Mesenchymal stem cell (in vitro differentiated cells and primary cell): Measurements from ENCODE around the gene CHD3.

Experiments used
- DNase-seq: peaks from one replicate; pipeline ENCODE4 v3.0.0-alpha.2; 2013
- H2AFZ ChIP-seq: one replicate; pipeline ENCODE4 v1.6.1; 2013; ENCODE audit warnings: low read depth, mild to moderate bottlenecking, control low read depth, inconsistent platforms, low read length, moderate library complexity
- H2AK5ac ChIP-seq: 2 replicates; pipeline ENCODE4 v1.6.1; 2013; ENCODE audit warnings: low read length, moderate library complexity, mild to moderate bottlenecking, inconsistent platforms; ENCODE audit not compliant: severe bottlenecking
- H2BK120ac ChIP-seq: one replicate; pipeline ENCODE4 v1.6.1; 2013; ENCODE audit warnings: low read depth, mild to moderate bottlenecking, inconsistent platforms, low read length, moderate library complexity
- H2BK12ac ChIP-seq, 2 experiments: one replicate each; pipeline ENCODE4 v1.6.1; 2013; ENCODE audit warnings: inconsistent platforms in 2 of 2, low read length in 2 of 2, mild to moderate bottlenecking in 2 of 2, moderate library complexity in 2 of 2, control low read depth in 1 of 2
- H2BK15ac ChIP-seq: one replicate; pipeline ENCODE4 v1.6.1; 2013; ENCODE audit warnings: mild to moderate bottlenecking, low read depth, inconsistent platforms; ENCODE audit not compliant: poor library complexity, severe bottlenecking
- H2BK5ac ChIP-seq: 2 replicates; pipeline ENCODE4 v1.6.1; 2013; ENCODE audit warnings: low read depth, mild to moderate bottlenecking, low read length, control low read depth, inconsistent platforms; ENCODE audit not compliant: poor library complexity, severe bottlenecking
- H3K14ac ChIP-seq, 2 experiments: one replicate each; pipeline ENCODE4 v1.6.1; 2013; ENCODE audit warnings: inconsistent platforms in 2 of 2, low read length in 2 of 2, control low read depth in 1 of 2, mild to moderate bottlenecking in 1 of 2, moderate library complexity in 1 of 2
- H3K18ac ChIP-seq, 2 experiments: one replicate each; pipeline ENCODE4 v1.6.1; 2013; ENCODE audit warnings: inconsistent platforms in 2 of 2, low read length in 2 of 2, control low read depth in 1 of 2, low read depth in 1 of 2, mild to moderate bottlenecking in 1 of 2
- H3K23ac ChIP-seq, 2 experiments: one replicate each; pipeline ENCODE4 v1.6.1; 2013; ENCODE audit warnings: inconsistent platforms in 2 of 2, low read length in 2 of 2, mild to moderate bottlenecking in 2 of 2, moderate library complexity in 2 of 2, control low read depth in 1 of 2
- H3K27ac ChIP-seq: 2 replicates; pipeline ENCODE4 v1.5.1; 2013; ENCODE audit warnings: mild to moderate bottlenecking, moderate library complexity, low read length, control low read depth, inconsistent platforms; ENCODE audit not compliant: poor library complexity, severe bottlenecking
- H3K27me3 ChIP-seq, 2 experiments: 2 replicates each; pipeline versions ENCODE4 v1.6.1 to v1.7.0; 2013; ENCODE audit warnings: low read length in 2 of 2, mild to moderate bottlenecking in 2 of 2, moderate library complexity in 2 of 2, control low read depth in 1 of 2, inconsistent platforms in 1 of 2; ENCODE audit not compliant: control insufficient read depth in 1 of 2, insufficient read depth in 1 of 2
- H3K36me3 ChIP-seq, 2 experiments: 2 replicates each; pipeline versions ENCODE4 v1.6.1 to v1.7.0; 2013; ENCODE audit warnings: low read length in 2 of 2, control low read depth in 1 of 2, inconsistent platforms in 1 of 2, low read depth in 1 of 2, mild to moderate bottlenecking in 1 of 2; ENCODE audit not compliant: insufficient read depth in 2 of 2, control insufficient read depth in 1 of 2
- H3K4ac ChIP-seq, 2 experiments: one replicate each; pipeline ENCODE4 v1.6.1; 2013; ENCODE audit warnings: inconsistent platforms in 2 of 2, low read length in 2 of 2, mild to moderate bottlenecking in 2 of 2, moderate library complexity in 2 of 2, control low read depth in 1 of 2, low read depth in 1 of 2
- H3K4me1 ChIP-seq: 2 replicates; pipeline ENCODE4 v1.6.1; 2013; ENCODE audit warnings: low read depth, low read length, control low read depth; ENCODE audit not compliant: control insufficient read depth, insufficient read depth
- H3K4me2 ChIP-seq: 2 replicates; pipeline ENCODE4 v1.6.1; 2013; ENCODE audit warnings: low read length, mild to moderate bottlenecking, inconsistent platforms; ENCODE audit not compliant: poor library complexity, severe bottlenecking
- H3K4me3 ChIP-seq, 2 experiments: 2 replicates each; pipeline versions ENCODE4 v1.5.1 to v1.7.0; 2013; ENCODE audit warnings: low read length in 2 of 2, mild to moderate bottlenecking in 2 of 2, control low read depth in 1 of 2, low read depth in 1 of 2; ENCODE audit not compliant: insufficient read depth in 1 of 2
- H3K79me1 ChIP-seq: replicated peaks from 2 replicates; pipeline ENCODE4 v1.6.1; 2013; ENCODE audit warnings: mild to moderate bottlenecking, control low read depth, low read length, inconsistent platforms; ENCODE audit not compliant: poor library complexity, severe bottlenecking
- H3K9ac ChIP-seq: 2 replicates; pipeline ENCODE4 v1.7.0; 2013; ENCODE audit warnings: mild to moderate bottlenecking, low read length, moderate library complexity
- H3K9me3 ChIP-seq: 2 replicates; pipeline ENCODE4 v1.7.0; 2013; ENCODE audit warnings: mild to moderate bottlenecking, low read length; ENCODE audit not compliant: control insufficient read depth
- H4K8ac ChIP-seq: one replicate; pipeline ENCODE4 v1.6.1; 2013; ENCODE audit warnings: inconsistent platforms, mild to moderate bottlenecking, low read length, moderate library complexity
- H4K91ac ChIP-seq: one replicate; pipeline ENCODE4 v1.6.1; 2013; ENCODE audit warnings: mild to moderate bottlenecking, low read length, inconsistent platforms
- WGBS: methylation state at CpG from one replicate; pipeline ENCODE4 v1.1.7; 2013; ENCODE audit warnings: mixed read lengths; 5-methylcytosine and 5-hydroxymethylcytosine counted together

Gene CHD3

GRCh38 chr17:7940034-7940433 lies 51.4 kb downstream of the CHD3 start:
- H3K14ac ChIP-seq: no peak overlapping the region
- no peak overlapping the region for H3K23ac ChIP-seq
- DNase-seq: no peak
- H2BK120ac ChIP-seq: no peak overlapping the region
- 95% methylated on average over 4 of the region's 4 CpGs for WGBS
- H3K18ac ChIP-seq: no peak overlapping the region
- H2AK5ac ChIP-seq: no peak overlapping the region
- H4K8ac ChIP-seq: no peak overlapping the region
- H4K91ac ChIP-seq: no peak overlapping the region
- no peaks in the 10 kb centered on the region for H3K27me3 ChIP-seq
- no peak overlapping the region for H3K27ac ChIP-seq
- no peak overlapping the region for H2AFZ ChIP-seq
- H3K36me3 ChIP-seq: peaks cover 45 to 83% of the 10 kb centered on the region in 2 experiments
- no peak overlapping the region for H2BK12ac ChIP-seq
- H3K9me3 ChIP-seq: no peaks in the 10 kb centered on the region
- H3K79me1 ChIP-seq: peaks cover 19% of the 10 kb centered on the region
- no peak overlapping the region for H2BK15ac ChIP-seq
- H3K4ac ChIP-seq: no peak overlapping the region
- no peak overlapping the region for H3K9ac ChIP-seq
- H3K4me1 ChIP-seq: no peaks in the 10 kb centered on the region
- H3K4me2 ChIP-seq: no peak overlapping the region
- no peak overlapping the region for H3K4me3 ChIP-seq
- no peak overlapping the region for H2BK5ac ChIP-seq

GRCh38 chr17:7940743-7941142 lies 52.2 kb downstream of the CHD3 start:
- Histone ChIP-seq H3K27me3 (no peaks in the 10 kb centered on the region), H2BK120ac (no peak overlapping the region), H2BK12ac (no peak overlapping the region), H2AK5ac (no peak overlapping the region), H3K27ac (no peak overlapping the region), H3K4me2 (no peak overlapping the region), H4K8ac (no peak overlapping the region), H2BK15ac (no peak overlapping the region), H3K36me3 (peaks cover 48 to 84% of the 10 kb centered on the region in 2 experiments), H3K18ac (no peak overlapping the region), H2BK5ac (no peak overlapping the region), H3K4me3 (no peak overlapping the region), H3K9me3 (no peaks in the 10 kb centered on the region), H2AFZ (no peak overlapping the region), H3K23ac (no peak overlapping the region), H3K14ac (no peak overlapping the region), H3K9ac (no peak overlapping the region), H3K79me1 (peaks cover 18% of the 10 kb centered on the region), H4K91ac (no peak overlapping the region), H3K4ac (no peak overlapping the region), H3K4me1 (no peaks in the 10 kb centered on the region)
- DNase-seq: no peak
- 96% methylated on average over 6 of the region's 6 CpGs for WGBS

DNA sequence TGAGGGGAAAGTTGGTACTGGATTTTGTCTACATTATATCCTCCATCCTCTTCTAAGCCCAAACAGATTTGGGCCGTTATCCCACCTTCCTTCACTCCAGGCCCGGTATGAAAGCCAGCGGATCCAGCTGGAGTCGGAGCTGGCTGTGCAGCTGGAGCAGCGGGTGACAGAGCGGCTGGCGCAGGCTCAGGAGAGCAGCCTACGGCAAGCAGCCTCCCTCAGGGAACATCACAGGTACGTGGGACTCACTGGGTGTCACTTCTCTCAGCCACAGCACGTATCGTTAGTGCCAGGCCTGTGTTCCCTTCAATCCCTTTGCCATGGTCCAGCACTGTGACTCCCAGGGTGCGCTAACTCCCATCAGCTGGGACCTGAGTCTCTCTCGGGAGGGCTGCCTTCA lies 54.7 kb downstream of the CHD3 start:
- no peaks in the 10 kb centered on the region for H3K4me1 ChIP-seq
- H2AFZ ChIP-seq: no peak overlapping the region
- no peak overlapping the region for H3K23ac ChIP-seq
- no peak overlapping the region for H3K4me3 ChIP-seq
- no peak overlapping the region for H3K9ac ChIP-seq
- H2BK120ac ChIP-seq: no peak overlapping the region
- no peak overlapping the region for H2BK5ac ChIP-seq
- H3K9me3 ChIP-seq: no peaks in the 10 kb centered on the region
- peaks cover 11% of the 10 kb centered on the region for H3K79me1 ChIP-seq
- DNase-seq: no peak
- H3K36me3 ChIP-seq: peaks cover 60 to 86% of the 10 kb centered on the region in 2 experiments
- no peak overlapping the region for H4K8ac ChIP-seq
- no peak overlapping the region for H3K4ac ChIP-seq
- no peak overlapping the region for H4K91ac ChIP-seq
- H3K27ac ChIP-seq: no peak overlapping the region
- H2BK12ac ChIP-seq: no peak overlapping the region
- H3K4me2 ChIP-seq: no peak overlapping the region
- no peak overlapping the region for H2BK15ac ChIP-seq
- over 99% methylated on average over 13 of the region's 13 CpGs for WGBS
- H3K14ac ChIP-seq: no peak overlapping the region
- no peak overlapping the region for H3K18ac ChIP-seq
- no peak overlapping the region for H2AK5ac ChIP-seq
- no peaks in the 10 kb centered on the region for H3K27me3 ChIP-seq

DNA sequence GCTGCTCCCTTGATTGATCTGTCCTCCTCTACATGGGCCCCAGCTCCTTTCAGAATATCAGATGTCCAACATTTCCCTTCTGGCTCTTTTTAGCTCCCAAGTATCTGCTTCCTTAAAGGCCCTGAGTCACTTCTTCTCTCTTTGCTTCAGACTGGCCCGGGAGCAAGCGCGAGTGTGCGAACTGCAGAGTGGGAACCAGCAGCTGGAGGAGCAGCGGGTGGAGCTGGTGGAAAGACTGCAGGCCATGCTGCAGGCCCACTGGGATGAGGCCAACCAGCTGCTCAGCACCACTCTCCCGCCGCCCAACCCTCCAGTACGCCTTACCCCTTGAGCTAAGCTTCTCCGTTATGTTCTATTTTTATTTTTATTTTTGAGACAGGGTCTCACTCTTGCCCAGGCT lies 55.7 kb downstream of the CHD3 start:
- Histone ChIP-seq H2AK5ac (no peak overlapping the region), H2BK15ac (no peak overlapping the region), H3K36me3 (peaks cover 60 to 88% of the 10 kb centered on the region in 2 experiments), H3K23ac (no peak overlapping the region), H4K91ac (no peak overlapping the region), H3K4me1 (no peaks in the 10 kb centered on the region), H3K4me2 (no peak overlapping the region), H3K14ac (no peak overlapping the region), H3K27me3 (no peaks in the 10 kb centered on the region), H3K4me3 (no peak overlapping the region), H3K79me1 (peaks cover 11% of the 10 kb centered on the region), H2BK12ac (no peak overlapping the region), H2BK5ac (no peak overlapping the region), H2BK120ac (no peak overlapping the region), H3K27ac (no peak overlapping the region), H3K18ac (no peak overlapping the region), H4K8ac (no peak overlapping the region), H2AFZ (no peak overlapping the region), H3K9me3 (no peaks in the 10 kb centered on the region), H3K9ac (no peak overlapping the region), H3K4ac (no peak overlapping the region)
- no peak for DNase-seq
- 99% methylated on average over 9 of the region's 9 CpGs for WGBS
